Neural crest cell (in vitro differentiated cells): ENCODE data around the gene RNASE13. TPM values are rescaled to one million over a fixed set of nuclear protein-coding genes. Genes with fewer than 3 reads are reported as not detected.
"Not testable (repeated sequence)": the region's sequence is repeated elsewhere in the genome, so short reads cannot be mapped to it uniquely, and the experiment has no call there.

Source experiments
- DNase-seq: peaks from one replicate; pipeline ENCODE4 v3.0.0; 2021; ENCODE audit warnings: low read depth, mixed read lengths, low spot score
- H3K27ac Mint-ChIP-seq: one replicate; pipeline ENCODE4 v1.8.0; 2021; ENCODE audit warnings: mild to moderate bottlenecking, mixed read lengths; ENCODE audit not compliant: unreplicated experiment
- H3K27me3 Mint-ChIP-seq: 2 replicates; pipeline ENCODE4 v1.8.0; 2021; ENCODE audit warnings: low read depth, mild to moderate bottlenecking, mixed read lengths
- H3K36me3 Mint-ChIP-seq: 2 replicates; pipeline ENCODE4 v1.8.0; 2021; ENCODE audit warnings: low read depth, mild to moderate bottlenecking, mixed read lengths
- H3K4me1 Mint-ChIP-seq: 2 replicates; pipeline ENCODE4 v1.8.0; 2021; ENCODE audit warnings: mixed read lengths
- H3K4me3 Mint-ChIP-seq: one replicate; pipeline ENCODE4 v1.8.0; 2021; ENCODE audit warnings: mild to moderate bottlenecking, mixed read lengths
- H3K9me3 Mint-ChIP-seq: 2 replicates; pipeline ENCODE4 v1.8.0; 2021; ENCODE audit warnings: mixed read lengths
- CTCF ChIP-seq: fragments of 200-600 bp; sonication (generic); conservative IDR thresholded peaks from 2 replicates; pipeline ENCODE4 v1.5.0; 2021; ENCODE audit warnings: antibody characterized with exemption, mild to moderate bottlenecking
- total RNA-seq: library from RNA; stranded (reverse); gene quantifications from 2 replicates; pipeline ENCODE4 v1.2.1, GENCODE V29; 2021

RNASE13 gene
- total RNA-seq, 1 donor from 2014 or later: not detected

GRCh38 chr14:21043387-21043973, 8.9 kb upstream of the RNASE13 start:
- Mint-ChIP-seq H3K36me3 (no peaks in the 10 kb centered on the region), H3K27me3 (peaks cover 32% of the 10 kb centered on the region), H3K4me1 (peaks cover 7% of the 10 kb centered on the region), H3K4me3 (no peak overlapping the region), H3K9me3 (no peaks in the 10 kb centered on the region), H3K27ac (no peak overlapping the region)
- TF ChIP-seq CTCF: no peak
- DNase-seq: no peak

GRCh38 chr14:21042918-21043317, 8.3 kb upstream of the RNASE13 start:
- Mint-ChIP-seq H3K27ac (no peak overlapping the region), H3K36me3 (no peaks in the 10 kb centered on the region), H3K27me3 (peaks cover 32% of the 10 kb centered on the region), H3K4me1 (peaks cover 7% of the 10 kb centered on the region), H3K4me3 (no peak overlapping the region), H3K9me3 (no peaks in the 10 kb centered on the region)
- DNase-seq: no peak
- TF ChIP-seq CTCF: no peak

GRCh38 chr14:21041676-21042433, 7.2 kb upstream of the RNASE13 start, which contains the start of gene RNASE7:
TSS of gene RNASE7 (plus strand) at chr14:21042362. CDS start at chr14:21042993, 631 bp downstream.
- peak within 1 kb of the TSS; percentile 83 for H3K27ac Mint-ChIP-seq

GRCh38 chr14:21040941-21041340, 6.3 kb upstream of the RNASE13 start:
- H3K4me3 Mint-ChIP-seq, H3K9me3 Mint-ChIP-seq, DNase-seq, H3K4me1 Mint-ChIP-seq, H3K27ac Mint-ChIP-seq, H3K36me3 Mint-ChIP-seq: not testable (repeated sequence)
- H3K27me3 Mint-ChIP-seq: peaks cover 32% of the 10 kb centered on the region

More at GRCh38 chr14:21041676-21042433, 7.2 kb upstream of the RNASE13 start, which contains the start of gene RNASE7:
- Mint-ChIP-seq H3K9me3 (no peaks in the 10 kb centered on the region), H3K4me3 (no peak within 1 kb of the TSS), H3K4me1 (peaks cover 7% of the 10 kb centered on the region), H3K36me3 (no peaks in the 10 kb centered on the region), H3K27me3 (peaks cover 32% of the 10 kb centered on the region)
- no peak for TF ChIP-seq CTCF
- DNase-seq: no peak

- Mint-ChIP-seq H3K27me3 (peaks cover 29% of the 10 kb centered on the region), H3K9me3 (no peaks in the 10 kb centered on the region), H3K4me3 (no peak overlapping the region), H3K27ac (no peak overlapping the region), H3K4me1 (peaks cover 7% of the 10 kb centered on the region), H3K36me3 (no peaks in the 10 kb centered on the region)
- TF ChIP-seq CTCF: no peak
- no peak for DNase-seq
Observed at GRCh38 chr14:21040370-21040925, 5.8 kb upstream of the RNASE13 start.
